Upper lobe of left lung (tissue), 6 donors: ENCODE results near the gene MED8. TPM values are rescaled to one million over a fixed set of nuclear protein-coding genes. Genes with fewer than 3 reads are reported as not detected.
"Not testable (repeated sequence)": the region's sequence is repeated elsewhere in the genome, so short reads cannot be mapped to it uniquely, and the experiment has no call there.

Source experiments
- ATAC-seq, 2 donors: fragments of 200-7000 bp; cut with Tn5 transposase; one replicate each; pipeline ENCODE4 v1.9.1; 2022; ENCODE audit warnings: mild to moderate bottlenecking in 2 of 2, moderate library complexity in 2 of 2; ENCODE audit not compliant: low FRiP score in 2 of 2
- DNase-seq, 2 donors: peaks; one replicate each; pipeline ENCODE4 v3.0.0-alpha.2; 2019 to 2020
- H3K27ac ChIP-seq, 4 donors: fragments of 200-600 bp; sonication (generic); one replicate each; pipeline ENCODE4 v1.5.1; 2016 to 2019
- H3K27me3 ChIP-seq, 4 donors: fragments of 200-600 bp; sonication (generic); one replicate each; pipeline ENCODE4 v1.5.1; 2017 to 2019
- H3K36me3 ChIP-seq, 4 donors: fragments of 200-600 bp; sonication (generic); one replicate each; pipeline ENCODE4 v1.5.1; 2016 to 2019
- H3K4me1 ChIP-seq, 4 donors: fragments of 200-600 bp; sonication (generic); one replicate each; pipeline ENCODE4 v1.5.1; 2018 to 2019
- H3K4me3 ChIP-seq, 4 donors: fragments of 200-600 bp; sonication (generic); one replicate each; pipeline ENCODE4 v1.5.1; 2017 to 2019; ENCODE audit warnings: mild to moderate bottlenecking in 2 of 4, moderate library complexity in 1 of 4
- H3K9me3 ChIP-seq, 4 donors: fragments of 200-600 bp; sonication (generic); one replicate each; pipeline ENCODE4 v1.5.1; 2018 to 2019
- CTCF ChIP-seq, 6 experiments: fragments of 450-650 bp in 4 of 6; fragments of 200-600 bp in 2 of 6; sonication (generic) in 2 of 6; IDR thresholded peaks; one replicate each; pipeline ENCODE4 v1.5.1; 2016 to 2019; ENCODE audit warnings: antibody characterized with exemption in 6 of 6
- EP300 ChIP-seq, 4 donors: sonication (generic); formaldehyde crosslinking; IDR thresholded peaks; one replicate each; pipeline ENCODE4 v1.5.1; 2017; ENCODE audit warnings: antibody characterized with exemption in 4 of 4, control low read depth in 2 of 4
- POLR2A ChIP-seq, 4 donors: fragments of 450-650 bp; IDR thresholded peaks; one replicate each; pipeline ENCODE4 v1.5.1; 2016 to 2017; ENCODE audit warnings: antibody characterized with exemption in 4 of 4, mild to moderate bottlenecking in 2 of 4
- POLR2AphosphoS5 ChIP-seq, 2 donors: sonication (generic); formaldehyde crosslinking; IDR thresholded peaks; one replicate each; pipeline ENCODE4 v1.5.1; 2017; ENCODE audit warnings: antibody characterized with exemption in 2 of 2
- WGBS, 2 donors: methylation state at CpG; one replicate each; pipeline ENCODE4 v1.1.5; 2017 to 2018; 5-methylcytosine and 5-hydroxymethylcytosine counted together
- total RNA-seq, 6 donors: library from RNA; depleted of rRNA in 4 of 6; stranded (reverse); fragments of >200 nt in 4 of 6; gene quantifications; one replicate each; pipeline versions ENCODE4 v1.1.0 to v1.2.1, GENCODE V29; 2016 to 2021
- donor health status: DM: no; HTN: no; CAD: no; lungs with moderate emphysema.
- donor health status: DM: no; HTN: yes; CAD: no; lungs with severe emphysema.

MED8 gene
- total RNA-seq, 6 donors from 2014 or later = 13.8 to 59.7 (median 38.4) TPM

DNA sequence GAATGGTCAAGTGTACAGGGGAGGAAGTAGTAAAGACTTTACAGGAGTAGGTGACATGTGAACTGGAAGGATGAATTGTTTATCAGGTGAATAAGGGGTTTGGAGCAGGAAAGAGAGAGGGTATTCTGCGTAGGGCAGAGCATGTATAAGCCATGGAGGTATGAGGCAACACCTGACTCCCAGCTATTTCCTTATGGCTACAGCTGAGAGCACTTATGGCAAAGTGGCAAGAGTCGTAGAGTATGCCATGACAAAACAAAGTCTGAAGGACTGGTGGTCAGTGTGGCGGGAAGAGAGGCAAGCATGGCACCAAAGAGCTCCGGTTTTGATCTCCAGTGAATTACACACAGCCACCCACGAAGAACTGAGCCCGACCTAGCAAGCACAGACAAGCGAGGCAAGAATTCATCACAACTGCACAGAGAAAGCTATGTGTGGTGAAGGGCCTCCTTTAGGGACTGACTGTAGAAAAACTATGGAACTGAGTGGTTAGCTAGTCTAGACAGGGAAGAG is 12.8 kb downstream of the MED8 start:
- Histone ChIP-seq H3K4me3 (no peak overlapping the region), H3K9me3 (no peaks in the 10 kb centered on the region), H3K36me3 (peaks cover 0 to 16% (median under 1%) of the 10 kb centered on the region in 4 donors), H3K27me3 (no peaks in the 10 kb centered on the region), H3K27ac (peak overlapping the region in 2 of 4 donors; percentile 1 to 19), H3K4me1 (peaks cover under 1 to 8% (median 6%) of the 10 kb centered on the region in 4 donors)
- 73 to 74% methylated on average over 7 of the region's 7 CpGs for WGBS, 2 donors
- peak in 1 of 4 donors; percentile 63 for TF ChIP-seq EP300 (IDR thresholded peaks at IDR 0.05)
- no peak for TF ChIP-seq CTCF (IDR thresholded peaks at IDR 0.05)
- ATAC-seq (peak; percentile 11 to 81), DNase-seq (peak in 1 of 2 donors; percentile 75)

DNA sequence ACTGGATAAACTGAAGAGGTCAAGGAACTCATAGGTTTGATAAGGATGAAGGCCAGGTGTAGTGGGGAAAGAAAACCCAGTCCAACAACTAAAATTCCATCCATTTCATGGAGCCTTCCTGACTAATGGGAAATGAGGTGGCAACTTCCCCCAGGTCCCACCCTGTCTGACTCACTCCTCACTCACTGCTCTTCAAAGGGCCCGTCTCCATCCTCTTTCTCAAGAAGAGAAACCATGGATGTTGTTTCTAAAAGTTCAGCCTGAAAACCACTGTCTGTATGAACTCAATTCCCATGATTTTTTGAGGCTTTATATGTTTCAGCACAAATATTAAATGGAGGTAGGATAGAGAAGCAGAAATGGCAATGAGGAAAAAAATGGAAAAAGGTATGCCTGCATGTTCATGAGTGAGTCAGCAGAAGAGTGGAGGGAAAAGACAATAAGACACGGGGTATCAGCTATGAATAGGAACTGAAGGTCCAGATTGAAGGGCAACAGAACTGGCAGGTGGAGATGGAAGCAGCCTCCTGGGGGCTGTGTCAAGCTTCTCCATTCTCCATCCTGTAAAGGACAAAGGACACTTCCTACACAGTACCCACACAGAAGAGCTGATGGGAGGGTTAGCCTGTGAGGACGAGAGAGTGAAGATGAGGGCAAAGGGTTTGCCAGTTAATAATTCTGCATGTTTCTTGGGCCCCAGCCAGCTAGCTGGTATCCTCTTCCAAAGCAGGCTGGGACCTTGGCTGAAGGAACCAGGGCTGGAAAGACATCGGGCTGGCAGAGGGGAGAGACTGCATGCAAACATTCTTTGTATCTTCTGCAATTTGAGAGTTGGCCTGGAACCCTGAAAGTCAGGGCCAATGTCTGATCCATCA is 16.3 kb downstream of the MED8 start:
- TF ChIP-seq EP300 (IDR thresholded peaks at IDR 0.05) = no peak
- no peak for TF ChIP-seq POLR2A (IDR thresholded peaks at IDR 0.05)
- no peak for TF ChIP-seq CTCF (IDR thresholded peaks at IDR 0.05)
- peak in 1 of 2 donors; percentile 26 for TF ChIP-seq POLR2AphosphoS5 (IDR thresholded peaks at IDR 0.05)
- Histone ChIP-seq H3K4me1 (peaks cover 12 to 22% (median 16%) of the 10 kb centered on the region in 4 donors), H3K27ac (peak overlapping the region in 3 of 4 donors; percentile 12 to 69 (median 64)), H3K36me3 (no peaks in the 10 kb centered on the region), H3K9me3 (no peaks in the 10 kb centered on the region), H3K27me3 (no peaks in the 10 kb centered on the region), H3K4me3 (no peak overlapping the region)
- WGBS, 2 donors = 61 to 71% methylated on average over 4 of the region's 4 CpGs
- ATAC-seq = no peak
- DNase-seq = no peak

DNA sequence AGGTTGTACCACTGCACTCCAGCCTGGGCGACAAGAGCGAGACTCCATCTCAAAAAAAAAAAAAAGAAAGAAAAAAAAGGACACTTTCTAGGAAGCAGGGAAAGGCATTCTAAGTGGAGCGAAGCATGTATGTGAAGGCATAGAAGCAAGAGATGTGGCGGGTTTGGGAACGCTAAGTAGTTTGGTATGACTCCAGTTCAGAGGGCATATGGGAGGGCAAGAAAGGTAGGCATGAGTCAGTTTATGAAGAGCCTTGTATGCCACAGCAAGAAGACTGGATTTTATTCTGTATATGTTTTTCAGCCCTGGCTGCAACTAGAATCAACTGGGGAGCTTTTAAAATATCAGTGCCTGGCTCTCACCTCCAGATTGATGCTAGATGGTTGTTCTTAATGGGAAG is 17.4 kb downstream of the MED8 start:
- TF ChIP-seq CTCF (IDR thresholded peaks at IDR 0.05) (no peak), EP300 (IDR thresholded peaks at IDR 0.05) (no peak), POLR2A (IDR thresholded peaks at IDR 0.05) (no peak), POLR2AphosphoS5 (IDR thresholded peaks at IDR 0.05) (no peak)
- H3K27me3 ChIP-seq = no peaks in the 10 kb centered on the region
- peaks cover 10 to 22% (median 18%) of the 10 kb centered on the region in 4 donors for H3K4me1 ChIP-seq
- no peak overlapping the region for H3K4me3 ChIP-seq
- H3K27ac ChIP-seq = peak overlapping the region in 2 of 4 donors; percentile 64 to 69
- WGBS, 2 donors = 95 to 97% methylated on average over 5 of the region's 5 CpGs
- H3K9me3 ChIP-seq = no peaks in the 10 kb centered on the region
- no peak for DNase-seq
- no peak for ATAC-seq
- H3K36me3 ChIP-seq = no peaks in the 10 kb centered on the region

DNA sequence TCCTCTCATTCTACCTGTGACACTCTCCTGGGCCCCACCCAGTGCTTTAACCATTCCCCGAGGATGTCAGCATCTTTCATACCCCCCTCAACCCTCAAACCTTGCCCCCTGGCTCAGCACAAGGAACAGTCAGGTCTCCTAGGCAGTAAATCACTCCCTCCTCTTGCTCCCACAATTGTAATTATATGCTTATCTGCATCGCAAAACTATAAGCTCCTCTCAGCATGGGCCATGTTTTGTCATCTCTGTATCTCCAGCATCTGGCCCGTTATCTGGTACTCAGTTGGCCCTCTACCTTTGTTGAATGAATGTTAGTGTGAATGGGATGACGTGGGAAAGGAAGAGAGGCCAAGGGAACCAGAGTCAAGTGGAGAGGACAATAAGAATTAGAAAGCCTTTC is 19.0 kb downstream of the MED8 start:
- TF ChIP-seq CTCF (IDR thresholded peaks at IDR 0.05) (no peak), EP300 (IDR thresholded peaks at IDR 0.05) (no peak)
- Histone ChIP-seq H3K9me3 (no peaks in the 10 kb centered on the region), H3K4me1 (peaks cover 23 to 37% (median 33%) of the 10 kb centered on the region in 4 donors), H3K27ac (no peak overlapping the region), H3K4me3 (no peak overlapping the region), H3K36me3 (peaks cover 0 to under 1% (median 0%) of the 10 kb centered on the region in 4 donors), H3K27me3 (no peaks in the 10 kb centered on the region)
- ATAC-seq (no peak), DNase-seq (no peak)
- 86 to 88% methylated on average over 4 of the region's 4 CpGs for WGBS, 2 donors

- not testable (repeated sequence) for H3K9me3 ChIP-seq, DNase-seq, H3K36me3 ChIP-seq, H3K27me3 ChIP-seq, H3K4me3 ChIP-seq, ATAC-seq, H3K27ac ChIP-seq
- WGBS, 2 donors = 87 to 95% methylated on average over 6 of the region's 6 CpGs
- H3K4me1 ChIP-seq = peaks cover 25 to 39% (median 35%) of the 10 kb centered on the region in 4 donors
Measured at GRCh38 chr1:43369779-43370178, 19.8 kb downstream of the MED8 start.
